ENCODE results near the gene DUSP3.

The DUSP3 gene

GRCh38 chr17:43768943-43769342 lies 9.8 kb downstream of the DUSP3 start:
- DNase-seq (ENCODE audit: low read depth), result no peak

- no peak for DNase-seq (ENCODE audit: low read depth)
Measured at GRCh38 chr17:43768382-43768781, 10.4 kb downstream of the DUSP3 start.

GRCh38 chr17:43767713-43768059 lies 11.1 kb downstream of the DUSP3 start:
- no peak for DNase-seq (ENCODE audit: low read depth)

GRCh38 chr17:43767053-43767712 lies 11.6 kb downstream of the DUSP3 start:
- no peak for DNase-seq (ENCODE audit: low read depth)

GRCh38 chr17:43766413-43767052 lies 12.2 kb downstream of the DUSP3 start:
- DNase-seq (ENCODE audit: low read depth), result no peak

GRCh38 chr17:43760254-43760852 lies 18.4 kb downstream of the DUSP3 start:
- peak; percentile 69 for DNase-seq (ENCODE audit: low read depth)

GRCh38 chr17:43759836-43760235 lies 18.9 kb downstream of the DUSP3 start:
- no peak for DNase-seq (ENCODE audit: low read depth)

- DNase-seq (ENCODE audit: low read depth), result no peak
Measured at GRCh38 chr17:43758497-43759174, 20.1 kb downstream of the DUSP3 start, which contains the start of gene SOST. Gene SOST (minus strand): TSS chr17:43758791. CDS start chr17:43758741, 50 bp downstream.

GRCh38 chr17:43758086-43758485 lies 20.7 kb downstream of the DUSP3 start:
- no peak for DNase-seq (ENCODE audit: low read depth)

- no peak for DNase-seq (ENCODE audit: low read depth)
Measured at GRCh38 chr17:43757171-43757660, 21.6 kb downstream of the DUSP3 start.

GRCh38 chr17:43756201-43756600 lies 22.6 kb downstream of the DUSP3 start:
- no peak for DNase-seq (ENCODE audit: low read depth)

GRCh38 chr17:43755389-43755875 lies 23.3 kb downstream of the DUSP3 start:
- no peak for DNase-seq (ENCODE audit: low read depth)

- no peak for DNase-seq (ENCODE audit: low read depth)
Measured at GRCh38 chr17:43754947-43755346, 23.8 kb downstream of the DUSP3 start.

GRCh38 chr17:43753493-43754129 lies 25.2 kb downstream of the DUSP3 start:
- DNase-seq (ENCODE audit: low read depth), result no peak

GRCh38 chr17:43750153-43750552 lies 28.6 kb downstream of the DUSP3 start:
- no peak for DNase-seq (ENCODE audit: low read depth)

GRCh38 chr17:43745541-43745940 lies 33.2 kb downstream of the DUSP3 start:
- no peak for DNase-seq (ENCODE audit: low read depth)

- DNase-seq (ENCODE audit: low read depth), result no peak
Measured at GRCh38 chr17:43741636-43742035, 37.1 kb downstream of the DUSP3 start.

GRCh38 chr17:43740541-43740940 lies 38.2 kb downstream of the DUSP3 start:
- no peak for DNase-seq (ENCODE audit: low read depth)

GRCh38 chr17:43737722-43738121 lies 41.1 kb downstream of the DUSP3 start:
- DNase-seq (ENCODE audit: low read depth), result no peak

GRCh38 chr17:43736389-43736788 lies 42.4 kb downstream of the DUSP3 start:
- DNase-seq (ENCODE audit: low read depth), result no peak

- peak; percentile 76 for DNase-seq (ENCODE audit: low read depth)
Measured at GRCh38 chr17:43734376-43734775, 44.4 kb downstream of the DUSP3 start.

GRCh38 chr17:43733956-43734355 lies 44.8 kb downstream of the DUSP3 start:
- no peak for DNase-seq (ENCODE audit: low read depth)
